SU-DHL-6 (cell line): Measurements from ENCODE around the gene NCMAP.
"Not testable (repeated sequence)": the region's sequence is repeated elsewhere in the genome, so short reads cannot be mapped to it uniquely, and the experiment has no call there.

Source experiments
- H2AFZ ChIP-seq: fragments of 200-600 bp; sonication (generic); 2 replicates; pipeline ENCODE4 v1.6.1; 2014; ENCODE audit warnings: low read depth, mild to moderate bottlenecking, moderate library complexity, mixed read lengths, antibody characterized with exemption, low read length; ENCODE audit not compliant: severe bottlenecking
- H3F3A ChIP-seq: fragments of 200-600 bp; shearing (Covaris generic); 2 replicates; pipeline ENCODE4 v1.6.0; 2016; ENCODE audit warnings: antibody characterized with exemption, mild to moderate bottlenecking; ENCODE audit not compliant: insufficient read depth
- H3K27ac ChIP-seq: fragments of 200-600 bp; sonication (generic); 2 replicates; pipeline ENCODE4 v1.5.1; 2016; ENCODE audit warnings: low read depth, mild to moderate bottlenecking, low read length, moderate library complexity, mixed read lengths
- H3K27me3 ChIP-seq: fragments of 200-600 bp; sonication (generic), shearing (Covaris generic); 2 replicates; pipeline ENCODE4 v1.6.0; 2014; ENCODE audit warnings: mild to moderate bottlenecking, low read length
- H3K36me3 ChIP-seq: fragments of 200-600 bp; sonication (generic); 2 replicates; pipeline ENCODE4 v1.6.1; 2014; ENCODE audit warnings: mild to moderate bottlenecking, low read length, mixed read lengths
- H3K4me2 ChIP-seq: fragments of 300-600, 200-600 bp; shearing (Covaris generic), sonication (generic); 2 replicates; pipeline ENCODE4 v1.6.0; 2014; ENCODE audit warnings: low read length, low read depth, mild to moderate bottlenecking; ENCODE audit not compliant: poor library complexity, severe bottlenecking
- H3K4me3 ChIP-seq: fragments of 200-600 bp; sonication (generic); 2 replicates; pipeline ENCODE4 v1.5.1; 2014; ENCODE audit warnings: antibody characterized with exemption, low read length, mild to moderate bottlenecking, mixed read lengths; ENCODE audit not compliant: insufficient read depth, poor library complexity, severe bottlenecking
- H3K79me2 ChIP-seq: fragments of 200-600 bp; sonication (generic); 2 replicates; pipeline ENCODE4 v1.6.1; 2014; ENCODE audit warnings: mild to moderate bottlenecking, low read length, moderate library complexity; ENCODE audit not compliant: insufficient read depth
- H3K9ac ChIP-seq: fragments of 200-600 bp; sonication (generic); 2 replicates; pipeline ENCODE4 v1.7.0; 2014; ENCODE audit warnings: mild to moderate bottlenecking, low read length
- H3K9me2 ChIP-seq: fragments of 200-600 bp; sonication (generic); replicated peaks from 2 replicates; pipeline ENCODE4 v1.6.1; 2014; ENCODE audit warnings: low read length; ENCODE audit not compliant: insufficient read depth
- H3K9me3 ChIP-seq: fragments of 200-600 bp; sonication (generic); 2 replicates; pipeline ENCODE4 v1.6.1; 2014; ENCODE audit warnings: low read length, mixed read lengths; ENCODE audit not compliant: insufficient read depth
- H4K20me1 ChIP-seq: fragments of 200-600 bp; sonication (generic); 2 replicates; pipeline ENCODE4 v1.6.1; 2014; ENCODE audit warnings: low read depth, mild to moderate bottlenecking, antibody characterized with exemption, low read length, moderate library complexity, mixed read lengths
- CTCF ChIP-seq: fragments of 200-600 bp; sonication (generic); IDR thresholded peaks from one replicate; pipeline ENCODE4 v1.5.1; 2017; ENCODE audit warnings: antibody characterized with exemption, mild to moderate bottlenecking, low read length, moderate library complexity; ENCODE audit not compliant: insufficient read depth, poor library complexity, severe bottlenecking
- EZH2phosphoT487 ChIP-seq: fragments of 200-600 bp; sonication (generic), shearing (Covaris generic); conservative IDR thresholded peaks from 2 replicates; pipeline ENCODE4 v1.6.1; 2018; ENCODE audit warnings: mild to moderate bottlenecking, antibody characterized with exemption, low read length, moderate library complexity, mixed read lengths

The NCMAP gene

GRCh38 chr1:24516506-24516905 is 39.4 kb upstream of the NCMAP start:
- Histone ChIP-seq H3K36me3 (no peaks in the 10 kb centered on the region), H3K9me3 (no peaks in the 10 kb centered on the region), H2AFZ (no peak overlapping the region), H3F3A (no peaks in the 10 kb centered on the region), H4K20me1 (no peaks in the 10 kb centered on the region), H3K27me3 (no peaks in the 10 kb centered on the region), H3K9ac (no peak overlapping the region), H3K9me2 (no peaks in the 10 kb centered on the region), H3K4me3 (no peak overlapping the region), H3K4me2 (no peak overlapping the region), H3K79me2 (no peaks in the 10 kb centered on the region), H3K27ac (no peak overlapping the region)
- TF ChIP-seq CTCF (no peak), EZH2phosphoT487 (no peak)

GRCh38 chr1:24517898-24518297 is 38.0 kb upstream of the NCMAP start:
- Histone ChIP-seq H3K79me2 (no peaks in the 10 kb centered on the region), H2AFZ (no peak overlapping the region), H3K9ac (no peak overlapping the region), H3F3A (no peaks in the 10 kb centered on the region), H3K27ac (no peak overlapping the region), H3K9me3 (no peaks in the 10 kb centered on the region), H3K36me3 (no peaks in the 10 kb centered on the region), H3K27me3 (no peaks in the 10 kb centered on the region), H3K4me2 (no peak overlapping the region), H3K9me2 (no peaks in the 10 kb centered on the region), H3K4me3 (no peak overlapping the region), H4K20me1 (no peaks in the 10 kb centered on the region)
- TF ChIP-seq EZH2phosphoT487 (no peak), CTCF (no peak)

DNA sequence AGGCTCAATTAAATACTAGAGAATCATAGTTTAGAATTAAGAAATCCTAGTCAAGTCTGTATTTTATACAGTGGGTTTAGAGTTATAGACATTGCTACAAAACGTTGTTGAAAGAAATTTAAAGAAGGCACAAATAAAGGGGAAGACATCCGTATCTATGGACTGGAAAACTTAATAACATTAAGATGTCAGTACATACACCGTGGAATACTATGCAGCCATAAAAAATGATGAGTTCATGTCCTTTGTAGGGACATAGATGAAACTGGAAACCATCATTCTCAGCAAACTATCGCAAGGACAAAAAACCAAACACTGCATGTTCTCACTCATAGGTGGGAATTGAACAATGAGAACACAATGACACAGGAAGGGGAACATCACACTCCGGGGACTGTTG is 35.6 kb upstream of the NCMAP start:
- H3F3A ChIP-seq, H3K4me3 ChIP-seq, H3K9me2 ChIP-seq, H2AFZ ChIP-seq, H3K9me3 ChIP-seq, H3K4me2 ChIP-seq, H3K27ac ChIP-seq, H3K27me3 ChIP-seq, H3K79me2 ChIP-seq, H4K20me1 ChIP-seq, H3K9ac ChIP-seq, H3K36me3 ChIP-seq: not testable (repeated sequence)

- no peaks in the 10 kb centered on the region for H4K20me1 ChIP-seq
- H3K36me3 ChIP-seq, result no peaks in the 10 kb centered on the region
- H3F3A ChIP-seq, result peaks cover 13% of the 10 kb centered on the region; the same call in 1 of the 2 replicates
- H3K27me3 ChIP-seq, result no peaks in the 10 kb centered on the region
- no peak overlapping the region for H3K27ac ChIP-seq
- H3K9me3 ChIP-seq, result no peaks in the 10 kb centered on the region
- no peak overlapping the region for H3K4me3 ChIP-seq
- H3K9me2 ChIP-seq, result no peaks in the 10 kb centered on the region
- no peaks in the 10 kb centered on the region for H3K79me2 ChIP-seq
- H3K4me2 ChIP-seq, result no peak overlapping the region
- TF ChIP-seq EZH2phosphoT487 (no peak), CTCF (no peak)
- H3K9ac ChIP-seq, result no peak overlapping the region
- H2AFZ ChIP-seq, result no peak overlapping the region
Observed at GRCh38 chr1:24525606-24526005, 30.3 kb upstream of the NCMAP start.
